Loucy (cell line): ENCODE data around the gene TTBK1.

ENCODE experiments used
- EZH2phosphoT487 ChIP-seq: fragments of 200-600 bp; IDR thresholded peaks from 2 replicates; pipeline ENCODE4 v1.6.1; 2018; ENCODE audit warnings: antibody characterized with exemption, mild to moderate bottlenecking, moderate library complexity, borderline replicate concordance
- TF ChIP-seq, protein P1 (sequence below): fragments of 200-600 bp; sonication (generic); conservative IDR thresholded peaks from 2 replicates; pipeline ENCODE4 v1.5.1; 2014; ENCODE audit warnings: mild to moderate bottlenecking, antibody characterized with exemption, low read length

DNA sequence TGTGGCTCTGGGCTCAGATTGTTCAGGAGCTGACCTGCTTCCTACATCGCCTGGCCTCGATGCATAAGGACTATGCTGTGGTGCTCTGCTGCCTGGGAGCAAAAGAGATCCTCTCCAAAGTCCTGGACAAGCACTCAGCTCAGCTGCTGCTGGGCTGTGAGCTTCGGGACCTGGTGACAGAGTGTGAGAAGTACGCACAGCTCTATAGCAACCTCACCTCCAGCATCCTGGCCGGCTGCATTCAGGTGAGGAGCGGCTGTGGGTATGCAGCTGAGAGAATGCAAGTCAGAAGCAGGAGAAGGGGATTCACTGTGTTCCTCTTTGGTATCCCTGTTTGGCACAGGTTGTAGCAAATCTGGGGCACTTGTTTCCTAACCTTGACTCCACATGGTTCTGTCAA, 43.4 kb upstream of the TTBK1 start:
- TF ChIP-seq, protein P1, sequence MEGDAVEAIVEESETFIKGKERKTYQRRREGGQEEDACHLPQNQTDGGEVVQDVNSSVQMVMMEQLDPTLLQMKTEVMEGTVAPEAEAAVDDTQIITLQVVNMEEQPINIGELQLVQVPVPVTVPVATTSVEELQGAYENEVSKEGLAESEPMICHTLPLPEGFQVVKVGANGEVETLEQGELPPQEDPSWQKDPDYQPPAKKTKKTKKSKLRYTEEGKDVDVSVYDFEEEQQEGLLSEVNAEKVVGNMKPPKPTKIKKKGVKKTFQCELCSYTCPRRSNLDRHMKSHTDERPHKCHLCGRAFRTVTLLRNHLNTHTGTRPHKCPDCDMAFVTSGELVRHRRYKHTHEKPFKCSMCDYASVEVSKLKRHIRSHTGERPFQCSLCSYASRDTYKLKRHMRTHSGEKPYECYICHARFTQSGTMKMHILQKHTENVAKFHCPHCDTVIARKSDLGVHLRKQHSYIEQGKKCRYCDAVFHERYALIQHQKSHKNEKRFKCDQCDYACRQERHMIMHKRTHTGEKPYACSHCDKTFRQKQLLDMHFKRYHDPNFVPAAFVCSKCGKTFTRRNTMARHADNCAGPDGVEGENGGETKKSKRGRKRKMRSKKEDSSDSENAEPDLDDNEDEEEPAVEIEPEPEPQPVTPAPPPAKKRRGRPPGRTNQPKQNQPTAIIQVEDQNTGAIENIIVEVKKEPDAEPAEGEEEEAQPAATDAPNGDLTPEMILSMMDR, result no peak
- TF ChIP-seq EZH2phosphoT487, result no peak
